B cell (primary cell): Measurements from ENCODE around the gene SMU1. TPM values are rescaled to one million over a fixed set of nuclear protein-coding genes. Genes with fewer than 3 reads are reported as not detected.
"Not testable (repeated sequence)": the region's sequence is repeated elsewhere in the genome, so short reads cannot be mapped to it uniquely, and the experiment has no call there.

Experiments
- ATAC-seq: fragments of 200-7000 bp; cut with Tn5 transposase; one replicate; pipeline ENCODE4 v1.10.0; 2021; ENCODE audit warnings: low read depth, mild to moderate bottlenecking, moderate number of reproducible peaks, moderate library complexity
- CTCF ChIA-PET: fragments of 350-600 bp; sonication (Branson Sonifier 250); formaldehyde crosslinking; loops from one replicate; lab custom pipeline; 2021; ENCODE audit warnings: antibody characterized with exemption, inconsistent platforms; lab: Charles Lee
- POLR2A ChIA-PET: fragments of 350-600 bp; sonication (Branson Sonifier 250); formaldehyde crosslinking; loops from one replicate; lab custom pipeline; 2021; ENCODE audit warnings: antibody characterized with exemption; lab: Charles Lee
- DNase-seq: peaks from one replicate; pipeline ENCODE4 v3.0.0; 2013
- H2AFZ ChIP-seq: 2 replicates; pipeline ENCODE4 v1.6.1; 2012; ENCODE audit warnings: mild to moderate bottlenecking, low read depth, low read length; ENCODE audit not compliant: insufficient read depth, poor library complexity, severe bottlenecking
- H3K27ac ChIP-seq, 2 donors: 1 replicate in 1 of 2; 2 replicates in 1 of 2; pipeline ENCODE4 v1.5.1; 2012 to 2013; ENCODE audit warnings: low read length in 2 of 2, mild to moderate bottlenecking in 2 of 2, moderate library complexity in 1 of 2
- H3K27me3 ChIP-seq, 4 experiments: fragments of 200-600 bp in 1 of 4; sonication (generic) in 1 of 4; replicated peaks in 1 of 4; 1 replicate in 2 of 4; 2 replicates in 2 of 4; pipeline versions ENCODE4 v1.6.1 to v1.7.0; 2013 to 2016; ENCODE audit warnings: low read length in 3 of 4, mild to moderate bottlenecking in 2 of 4, mixed read lengths in 1 of 4, moderate library complexity in 1 of 4; ENCODE audit not compliant: insufficient read depth in 4 of 4, control insufficient read depth in 3 of 4; ENCODE audit errors: control extremely low read depth in 1 of 4
- H3K36me3 ChIP-seq, 2 experiments: replicated peaks in 1 of 2; 1 replicate in 1 of 2; 2 replicates in 1 of 2; pipeline versions ENCODE4 v1.6.1 to v1.7.1; 2013; ENCODE audit warnings: low read length in 1 of 2; ENCODE audit not compliant: insufficient read depth in 2 of 2, control insufficient read depth in 1 of 2; ENCODE audit errors: control extremely low read depth in 1 of 2, extremely low read depth in 1 of 2
- H3K4me1 ChIP-seq, 2 donors: fragments of 200-600 bp in 1 of 2; sonication (generic) in 1 of 2; 1 replicate in 1 of 2; 2 replicates in 1 of 2; pipeline versions ENCODE4 v1.5.1 to v1.6.1; 2013 to 2017; ENCODE audit warnings: low read length in 2 of 2; ENCODE audit not compliant: control insufficient read depth in 2 of 2, insufficient read depth in 2 of 2
- H3K4me2 ChIP-seq: replicated peaks from 2 replicates; pipeline ENCODE3; 2012; ENCODE audit warnings: mild to moderate bottlenecking, low read depth, low read length; ENCODE audit not compliant: poor library complexity, severe bottlenecking
- H3K4me3 ChIP-seq, 5 experiments: fragments of 200-600 bp in 1 of 5; sonication (generic) in 1 of 5; 1 replicate in 3 of 5; 2 replicates in 2 of 5; pipeline versions ENCODE4 v1.5.1 to v1.7.0; 2011 to 2016; ENCODE audit warnings: low read length in 4 of 5, mild to moderate bottlenecking in 4 of 5, low read depth in 2 of 5, control low read depth in 1 of 5, moderate library complexity in 1 of 5; ENCODE audit not compliant: insufficient read depth in 1 of 5; ENCODE audit errors: control extremely low read depth in 1 of 5, extremely low read depth in 1 of 5
- H3K79me2 ChIP-seq: fragments of 200-600 bp; sonication (generic); one replicate; pipeline ENCODE4 v1.6.0; 2016; ENCODE audit warnings: low read length; ENCODE audit not compliant: control insufficient read depth, insufficient read depth
- H3K9ac ChIP-seq: fragments of 200-600 bp; sonication (generic); 2 replicates; pipeline ENCODE4 v1.6.1; 2017; ENCODE audit warnings: mild to moderate bottlenecking, low read length, moderate library complexity
- H3K9me3 ChIP-seq, 3 donors: one replicate each; pipeline versions ENCODE4 v1.6.1 to v1.7.1; 2013; ENCODE audit warnings: low read length in 2 of 3; ENCODE audit not compliant: control insufficient read depth in 2 of 3, insufficient read depth in 1 of 3; ENCODE audit errors: control extremely low read depth in 1 of 3
- H4K20me1 ChIP-seq: 2 replicates; pipeline ENCODE4 v1.6.0; 2012; ENCODE audit warnings: mild to moderate bottlenecking, low read length; ENCODE audit not compliant: insufficient read depth, control insufficient read depth, poor library complexity, severe bottlenecking
- H3K27ac Mint-ChIP-seq: one replicate; pipeline ENCODE4 v1.8.0; 2021; ENCODE audit warnings: mixed read lengths
- H3K27me3 Mint-ChIP-seq: one replicate; pipeline ENCODE4 v1.8.0; 2021; ENCODE audit warnings: mixed read lengths
- H3K4me1 Mint-ChIP-seq: one replicate; pipeline ENCODE4 v1.8.0; 2021; ENCODE audit warnings: mixed read lengths
- H3K4me3 Mint-ChIP-seq: one replicate; pipeline ENCODE4 v1.8.0; 2021; ENCODE audit warnings: mixed read lengths
- H3K9me3 Mint-ChIP-seq: one replicate; pipeline ENCODE4 v1.8.0; 2022; ENCODE audit warnings: mixed read lengths; ENCODE audit not compliant: insufficient read depth
- EZH2 ChIP-seq: IDR thresholded peaks from 2 replicates; pipeline ENCODE4 v1.6.1; 2012; ENCODE audit warnings: borderline replicate concordance, low read depth, mild to moderate bottlenecking, moderate library complexity, low read length; ENCODE audit not compliant: insufficient read depth, poor library complexity, severe bottlenecking
- WGBS: methylation state at CpG from one replicate; pipeline ENCODE4 v1.1.5; 2013; ENCODE audit warnings: missing lambda C conversion rate; ENCODE audit not compliant: insufficient coverage; 5-methylcytosine and 5-hydroxymethylcytosine counted together
- intact Hi-C: fragments of 100-400 bp; cut with micrococcal nuclease; formaldehyde crosslinking; loops from one replicate; pipeline ENCODE4 v1.10.0; 2022
- polyA plus RNA-seq: library from polyadenylated mRNA; depleted of rRNA; stranded (reverse); fragments of >200 nt; gene quantifications from 2 replicates; pipeline ENCODE4 v1.2.3, GENCODE V29; 2012
- total RNA-seq, 2 donors: library from RNA; stranded (reverse); fragments of 120-200 nt in 1 of 2; gene quantifications; 1 replicate in 1 of 2; 2 replicates in 1 of 2; pipeline versions ENCODE4 v1.2.3 to v1.2.4, GENCODE V29; 2013 to 2022
- TF ChIP-seq, protein P1 (sequence below): fragments of 200-600 bp; IDR thresholded peaks from one replicate; pipeline ENCODE4 v1.8.0; 2022; ENCODE audit warnings: antibody characterized with exemption, mild to moderate bottlenecking

The SMU1 gene
- total and polyA plus RNA-seq, 2 donors (not counting 1 experiment from before 2014, with no cell fraction given) = 6.2 to 26.3 TPM

DNA sequence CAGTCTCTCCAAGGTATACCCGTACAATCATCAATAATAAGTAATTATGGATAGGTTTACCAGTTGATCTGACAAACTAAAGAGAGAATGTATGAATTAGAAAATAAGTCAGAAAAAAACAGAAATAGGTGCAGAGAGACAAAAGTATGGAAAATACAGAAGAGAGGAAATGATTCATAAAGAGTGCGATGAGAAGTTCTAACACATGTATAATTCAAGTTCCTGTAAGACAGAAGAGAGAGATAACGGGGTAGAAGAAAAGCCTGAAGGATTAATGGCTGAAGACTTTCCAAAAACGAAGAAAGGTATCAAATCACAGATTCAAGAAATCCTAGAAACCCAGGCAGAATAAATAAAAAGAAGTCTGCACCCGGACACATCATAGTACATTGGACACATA lies 16.2 kb upstream of the SMU1 start:
- ATAC-seq (no peak), DNase-seq (no peak)
- no peaks in the 10 kb centered on the region for H3K27me3 Mint-ChIP-seq
- H3K4me3 Mint-ChIP-seq = no peak overlapping the region
- no peaks in the 10 kb centered on the region for H3K36me3 ChIP-seq
- no peaks in the 10 kb centered on the region for H4K20me1 ChIP-seq
- H3K9ac ChIP-seq = no peak overlapping the region
- H3K27ac ChIP-seq = no peak overlapping the region
- H3K4me1 Mint-ChIP-seq = no peaks in the 10 kb centered on the region
- CTCF ChIA-PET = no interaction called here
- no peak overlapping the region for H3K4me3 ChIP-seq
- POLR2A ChIA-PET = no interaction called here
- no peaks in the 10 kb centered on the region for H3K27me3 ChIP-seq
- H3K4me1 ChIP-seq = no peaks in the 10 kb centered on the region
- H2AFZ ChIP-seq = no peak overlapping the region
- WGBS = no CpG with 5 or more reads among the region's 5 CpGs
- no peaks in the 10 kb centered on the region for H3K9me3 ChIP-seq
- H3K27ac Mint-ChIP-seq = no peak overlapping the region
- TF ChIP-seq EZH2 = no peak
- TF ChIP-seq, protein P1, sequence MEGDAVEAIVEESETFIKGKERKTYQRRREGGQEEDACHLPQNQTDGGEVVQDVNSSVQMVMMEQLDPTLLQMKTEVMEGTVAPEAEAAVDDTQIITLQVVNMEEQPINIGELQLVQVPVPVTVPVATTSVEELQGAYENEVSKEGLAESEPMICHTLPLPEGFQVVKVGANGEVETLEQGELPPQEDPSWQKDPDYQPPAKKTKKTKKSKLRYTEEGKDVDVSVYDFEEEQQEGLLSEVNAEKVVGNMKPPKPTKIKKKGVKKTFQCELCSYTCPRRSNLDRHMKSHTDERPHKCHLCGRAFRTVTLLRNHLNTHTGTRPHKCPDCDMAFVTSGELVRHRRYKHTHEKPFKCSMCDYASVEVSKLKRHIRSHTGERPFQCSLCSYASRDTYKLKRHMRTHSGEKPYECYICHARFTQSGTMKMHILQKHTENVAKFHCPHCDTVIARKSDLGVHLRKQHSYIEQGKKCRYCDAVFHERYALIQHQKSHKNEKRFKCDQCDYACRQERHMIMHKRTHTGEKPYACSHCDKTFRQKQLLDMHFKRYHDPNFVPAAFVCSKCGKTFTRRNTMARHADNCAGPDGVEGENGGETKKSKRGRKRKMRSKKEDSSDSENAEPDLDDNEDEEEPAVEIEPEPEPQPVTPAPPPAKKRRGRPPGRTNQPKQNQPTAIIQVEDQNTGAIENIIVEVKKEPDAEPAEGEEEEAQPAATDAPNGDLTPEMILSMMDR = no peak
- H3K79me2 ChIP-seq = no peaks in the 10 kb centered on the region
- no peak overlapping the region for H3K4me2 ChIP-seq
- no peaks in the 10 kb centered on the region for H3K9me3 Mint-ChIP-seq
- intact Hi-C loops = no loop called here

DNA sequence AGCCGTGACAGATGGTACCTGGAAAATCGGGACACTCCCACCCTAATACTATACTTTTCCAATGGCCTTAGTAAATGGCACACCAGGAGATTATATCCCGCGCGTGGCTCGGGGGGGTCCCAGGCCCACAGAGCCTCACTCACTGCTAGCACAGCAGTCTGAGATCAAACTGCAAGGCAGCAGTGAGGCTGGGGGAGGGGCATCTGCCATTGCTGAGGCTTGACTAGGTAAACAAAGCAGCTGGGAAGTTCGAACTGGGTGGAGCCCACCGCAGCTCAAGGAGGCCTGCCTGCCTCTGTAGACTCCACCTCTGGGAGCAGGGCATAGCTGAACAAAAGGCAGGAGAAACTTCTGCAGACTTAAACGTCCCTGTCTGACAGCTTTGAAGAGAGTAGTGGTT lies 9.2 kb upstream of the SMU1 start:
- H3K4me3 ChIP-seq, H3K9me3 Mint-ChIP-seq, H3K27me3 Mint-ChIP-seq, H3K9me3 ChIP-seq, ATAC-seq, intact Hi-C loops, H3K36me3 ChIP-seq, H3K27ac Mint-ChIP-seq, H3K4me3 Mint-ChIP-seq, H3K4me2 ChIP-seq, DNase-seq, H3K9ac ChIP-seq, H2AFZ ChIP-seq, H3K27ac ChIP-seq, H4K20me1 ChIP-seq, H3K27me3 ChIP-seq: not testable (repeated sequence)
- POLR2A ChIA-PET = interaction anchor here (0.6 to 0.7 kb wide), 2 partner anchors 40 to 141 kb away, joined by 3 read pairs; no protein-coding TSS in a partner anchor
- Histone ChIP-seq H3K4me1 (peaks cover 29 to 33% of the 10 kb centered on the region in 2 donors), H3K79me2 (peaks cover 10% of the 10 kb centered on the region)
- CTCF ChIA-PET = interaction anchor here (16.1 kb wide), 1 partner anchor 140 kb away, joined by 217 read pairs; no protein-coding TSS in a partner anchor
- WGBS = 91% methylated on average over 8 of the region's 9 CpGs
- H3K4me1 Mint-ChIP-seq = peaks cover 32% of the 10 kb centered on the region
